SJSA1 (cell line): ENCODE results near the gene SPAG17. TPM values are rescaled to one million over a fixed set of nuclear protein-coding genes. Genes with fewer than 3 reads are reported as not detected.

Experiments
- DNase-seq, 2 experiments: peaks; one replicate each; pipeline ENCODE4 v3.0.0-alpha.2; 2015 to 2020; ENCODE audit warnings: low spot score in 2 of 2, low read depth in 1 of 2
- H3K27ac ChIP-seq: fragments of 250-450 bp; sonication (Bioruptor Pico); 2 replicates; pipeline ENCODE4 v1.5.1; 2020; ENCODE audit warnings: mild to moderate bottlenecking, moderate library complexity
- H3K27me3 ChIP-seq: fragments of 250-450 bp; sonication (Bioruptor Pico); replicated peaks from 2 replicates; pipeline ENCODE4 v1.5.1; 2020; ENCODE audit warnings: mild to moderate bottlenecking, moderate library complexity
- H3K36me3 ChIP-seq: fragments of 250-450 bp; sonication (Bioruptor Pico); 2 replicates; pipeline ENCODE4 v1.5.1; 2020; ENCODE audit warnings: mild to moderate bottlenecking
- H3K4me1 ChIP-seq: fragments of 250-450 bp; sonication (Bioruptor Pico); replicated peaks from 2 replicates; pipeline ENCODE4 v1.6.1; 2021; ENCODE audit warnings: mild to moderate bottlenecking
- H3K4me3 ChIP-seq: fragments of 250-450 bp; sonication (Bioruptor Pico); 2 replicates; pipeline ENCODE4 v1.5.1; 2020; ENCODE audit warnings: mild to moderate bottlenecking
- H3K9me3 ChIP-seq: fragments of 250-450 bp; sonication (Bioruptor Pico); replicated peaks from 2 replicates; pipeline ENCODE4 v1.5.1; 2020; ENCODE audit warnings: mild to moderate bottlenecking
- total RNA-seq: library from RNA; depleted of rRNA; stranded (reverse); fragments of >200 nt; shearing (Covaris generic); gene quantifications from 2 replicates; pipeline ENCODE4 v1.2.3, GENCODE V29; 2014

SPAG17 gene
- total RNA-seq, 1 experiment from 2014 or later, result not detected

GRCh38 chr1:118124064-118124463, 61.0 kb downstream of the SPAG17 start:
- Histone ChIP-seq H3K4me3 (no peak overlapping the region), H3K9me3 (no peaks in the 10 kb centered on the region), H3K4me1 (peaks cover 19% of the 10 kb centered on the region), H3K27me3 (no peaks in the 10 kb centered on the region), H3K36me3 (no peaks in the 10 kb centered on the region), H3K27ac (no peak overlapping the region)
- no peak for DNase-seq

- H3K4me3 ChIP-seq, result no peak overlapping the region
- DNase-seq, result no peak
- no peaks in the 10 kb centered on the region for H3K36me3 ChIP-seq
- H3K4me1 ChIP-seq, result peaks cover 13% of the 10 kb centered on the region
- no peak overlapping the region for H3K27ac ChIP-seq
- no peaks in the 10 kb centered on the region for H3K27me3 ChIP-seq
- no peaks in the 10 kb centered on the region for H3K9me3 ChIP-seq
Measured at GRCh38 chr1:118123116-118123839, 61.8 kb downstream of the SPAG17 start.

- no peaks in the 10 kb centered on the region for H3K27me3 ChIP-seq
- no peak overlapping the region for H3K4me3 ChIP-seq
- H3K27ac ChIP-seq, result no peak overlapping the region
- H3K4me1 ChIP-seq, result peaks cover 13% of the 10 kb centered on the region
- no peak for DNase-seq
- no peaks in the 10 kb centered on the region for H3K36me3 ChIP-seq
- no peaks in the 10 kb centered on the region for H3K9me3 ChIP-seq
Measured at GRCh38 chr1:118122234-118123004, 62.6 kb downstream of the SPAG17 start.

- no peak overlapping the region for H3K4me3 ChIP-seq
- peaks cover 30% of the 10 kb centered on the region for H3K4me1 ChIP-seq
- no peak for DNase-seq
- no peaks in the 10 kb centered on the region for H3K36me3 ChIP-seq
- H3K27ac ChIP-seq, result no peak overlapping the region
- H3K27me3 ChIP-seq, result no peaks in the 10 kb centered on the region
- H3K9me3 ChIP-seq, result no peaks in the 10 kb centered on the region
Measured at GRCh38 chr1:118118873-118119463, 66.1 kb downstream of the SPAG17 start.

GRCh38 chr1:118118469-118118868, 66.6 kb downstream of the SPAG17 start:
- Histone ChIP-seq H3K36me3 (no peaks in the 10 kb centered on the region), H3K4me1 (peaks cover 31% of the 10 kb centered on the region), H3K27me3 (no peaks in the 10 kb centered on the region), H3K27ac (no peak overlapping the region), H3K9me3 (no peaks in the 10 kb centered on the region), H3K4me3 (no peak overlapping the region)
- no peak for DNase-seq

- DNase-seq, result no peak
- Histone ChIP-seq H3K9me3 (no peaks in the 10 kb centered on the region), H3K27ac (no peak overlapping the region), H3K4me3 (no peak overlapping the region), H3K36me3 (no peaks in the 10 kb centered on the region), H3K27me3 (no peaks in the 10 kb centered on the region), H3K4me1 (peaks cover 30% of the 10 kb centered on the region)
Measured at GRCh38 chr1:118117521-118117920, 67.5 kb downstream of the SPAG17 start.

GRCh38 chr1:118116909-118117308, 68.1 kb downstream of the SPAG17 start:
- Histone ChIP-seq H3K27ac (no peak overlapping the region), H3K4me3 (no peak overlapping the region), H3K27me3 (no peaks in the 10 kb centered on the region), H3K36me3 (no peaks in the 10 kb centered on the region), H3K4me1 (peaks cover 24% of the 10 kb centered on the region), H3K9me3 (no peaks in the 10 kb centered on the region)
- DNase-seq, result no peak

- DNase-seq, result no peak
Measured at GRCh38 chr1:118116401-118116800, 68.6 kb downstream of the SPAG17 start.

GRCh38 chr1:118115567-118116295, 69.3 kb downstream of the SPAG17 start:
- H3K27me3 ChIP-seq, result no peaks in the 10 kb centered on the region
- H3K9me3 ChIP-seq, result no peaks in the 10 kb centered on the region
- H3K27ac ChIP-seq, result peak overlapping the region; percentile 49
- peak in 1 of 2 experiments; percentile 45 for DNase-seq
- no peaks in the 10 kb centered on the region for H3K36me3 ChIP-seq
- peaks cover 34% of the 10 kb centered on the region for H3K4me1 ChIP-seq
- no peak overlapping the region for H3K4me3 ChIP-seq

More at GRCh38 chr1:118116401-118116800, 68.6 kb downstream of the SPAG17 start:
- Histone ChIP-seq H3K4me3 (no peak overlapping the region), H3K27ac (no peak overlapping the region), H3K4me1 (peaks cover 28% of the 10 kb centered on the region), H3K9me3 (no peaks in the 10 kb centered on the region), H3K36me3 (no peaks in the 10 kb centered on the region), H3K27me3 (no peaks in the 10 kb centered on the region)

- Histone ChIP-seq H3K4me3 (no peak overlapping the region), H3K9me3 (no peaks in the 10 kb centered on the region), H3K36me3 (no peaks in the 10 kb centered on the region), H3K27ac (no peak overlapping the region), H3K27me3 (no peaks in the 10 kb centered on the region), H3K4me1 (peaks cover 36% of the 10 kb centered on the region)
- DNase-seq, result peak in 1 of 2 experiments; percentile 21
Measured at GRCh38 chr1:118113261-118113660, 71.8 kb downstream of the SPAG17 start.

GRCh38 chr1:118110580-118110979, 74.4 kb downstream of the SPAG17 start:
- no peaks in the 10 kb centered on the region for H3K36me3 ChIP-seq
- H3K4me1 ChIP-seq, result peaks cover 24% of the 10 kb centered on the region

GRCh38 chr1:118104951-118105350, 80.1 kb downstream of the SPAG17 start:
- DNase-seq, result no peak
- Histone ChIP-seq H3K4me1 (peaks cover 31% of the 10 kb centered on the region), H3K9me3 (no peaks in the 10 kb centered on the region), H3K4me3 (no peak overlapping the region), H3K27ac (no peak overlapping the region), H3K27me3 (no peaks in the 10 kb centered on the region), H3K36me3 (no peaks in the 10 kb centered on the region)

More at GRCh38 chr1:118110580-118110979, 74.4 kb downstream of the SPAG17 start:
- DNase-seq, result no peak
- H3K27me3 ChIP-seq, result no peaks in the 10 kb centered on the region
- no peak overlapping the region for H3K4me3 ChIP-seq
- no peaks in the 10 kb centered on the region for H3K9me3 ChIP-seq
- no peak overlapping the region for H3K27ac ChIP-seq

GRCh38 chr1:118102445-118102844, 82.6 kb downstream of the SPAG17 start:
- H3K4me1 ChIP-seq, result peaks cover 41% of the 10 kb centered on the region
- no peaks in the 10 kb centered on the region for H3K36me3 ChIP-seq
- peak overlapping the region; percentile 75 for H3K27ac ChIP-seq
- H3K27me3 ChIP-seq, result no peaks in the 10 kb centered on the region
- DNase-seq, result no peak
- H3K9me3 ChIP-seq, result no peaks in the 10 kb centered on the region
- H3K4me3 ChIP-seq, result no peak overlapping the region
